PC-9 (cell line): Measurements from ENCODE around the gene SBNO2. TPM values are rescaled to one million over a fixed set of nuclear protein-coding genes. Genes with fewer than 3 reads are reported as not detected.

Experiments
- BruUV-seq: library from RNA; stranded (reverse); fragments of 400-500 nt; replicated peaks from 2 replicates; lab custom pipeline; 2021; lab: Mats Ljungman, UMichigan
- CTCF ChIA-PET: fragments of 300-600 bp; sonication (Branson Sonifier 250); formaldehyde crosslinking; loops from one replicate; lab custom pipeline; 2022; ENCODE audit warnings: antibody characterized with exemption; lab: Charles Lee
- POLR2A ChIA-PET: fragments of 300-600 bp; sonication (Branson Sonifier 250); formaldehyde crosslinking; loops from one replicate; lab custom pipeline; 2022; ENCODE audit warnings: antibody characterized with exemption; ENCODE audit not compliant: unreplicated experiment; lab: Charles Lee
- DNase-seq, 2 experiments: peaks; one replicate each; pipeline versions ENCODE4 v3.0.0 to v3.0.0-alpha.2; 2015 to 2022; ENCODE audit warnings: mixed read lengths in 1 of 2
- H2AFZ ChIP-seq: fragments of 200-600 bp; sonication (generic); 2 replicates; pipeline ENCODE4 v1.8.1; 2017; ENCODE audit warnings: antibody characterized with exemption
- H3F3A ChIP-seq: fragments of 200-600 bp; sonication (generic); 2 replicates; pipeline ENCODE4 v1.8.1; 2017; ENCODE audit warnings: antibody characterized with exemption, mild to moderate bottlenecking, low read depth; ENCODE audit not compliant: insufficient read depth
- H3K27ac ChIP-seq: fragments of 200-600 bp; sonication (generic); 2 replicates; pipeline ENCODE4 v1.6.1; 2016; ENCODE audit warnings: mixed run types
- H3K27me3 ChIP-seq: fragments of 200-600 bp; sonication (generic); 2 replicates; pipeline ENCODE4 v1.6.1; 2016; ENCODE audit warnings: low read depth, mixed run types; ENCODE audit not compliant: insufficient read depth
- H3K36me3 ChIP-seq: fragments of 200-600 bp; sonication (generic); 2 replicates; pipeline ENCODE4 v1.6.1; 2016; ENCODE audit warnings: low read depth, mixed run types
- H3K4me1 ChIP-seq: fragments of 200-600 bp; sonication (generic); replicated peaks from 2 replicates; pipeline ENCODE4 v1.6.1; 2016; ENCODE audit warnings: mixed run types; ENCODE audit not compliant: insufficient read depth
- H3K4me2 ChIP-seq: fragments of 200-600 bp; sonication (generic); 2 replicates; pipeline ENCODE4 v1.6.1; 2017; ENCODE audit warnings: mixed run types
- H3K4me3 ChIP-seq: fragments of 200-600 bp; sonication (generic); 2 replicates; pipeline ENCODE4 v1.6.1; 2016; ENCODE audit warnings: mixed run types
- H3K79me2 ChIP-seq: fragments of 200-600 bp; sonication (generic); 2 replicates; pipeline ENCODE4 v1.6.1; 2017; ENCODE audit warnings: low read depth, mixed run types
- H3K9me2 ChIP-seq: fragments of 200-600 bp; sonication (generic); 2 replicates; pipeline ENCODE4 v1.8.1; 2017; ENCODE audit warnings: mild to moderate bottlenecking; ENCODE audit not compliant: insufficient read depth
- H3K9me3 ChIP-seq: fragments of 200-600 bp; sonication (generic); 2 replicates; pipeline ENCODE4 v1.8.1; 2016; ENCODE audit warnings: low read depth; ENCODE audit not compliant: insufficient read depth
- H4K20me1 ChIP-seq: fragments of 200-600 bp; sonication (generic); 2 replicates; pipeline ENCODE4 v1.8.1; 2017; ENCODE audit not compliant: insufficient read depth
- CTCF ChIP-seq: fragments of 200-600 bp; sonication (generic); conservative IDR thresholded peaks from 2 replicates; pipeline ENCODE4 v1.6.1; 2017; ENCODE audit warnings: mixed run types, antibody characterized with exemption, mild to moderate bottlenecking, moderate library complexity
- EZH2 ChIP-seq: fragments of 200-600 bp; sonication (generic); IDR thresholded peaks from 2 replicates; pipeline ENCODE4 v1.8.0; 2017; ENCODE audit warnings: antibody characterized with exemption, low read depth
- intact Hi-C: fragments of 100-400 bp; cut with micrococcal nuclease; formaldehyde crosslinking; loops from one replicate; pipeline ENCODE4 v1.10.0; 2022; ENCODE audit not compliant: unreplicated experiment
- total RNA-seq: library from RNA; stranded (reverse); gene quantifications from 2 replicates; pipeline ENCODE4 v1.2.3, GENCODE V29; 2021

The SBNO2 gene
- total RNA-seq, 1 experiment from 2014 or later = 82.4 TPM

GRCh38 chr19:1220477-1220930 lies 46.4 kb upstream of the SBNO2 start:
- no peak overlapping the region for H3K27ac ChIP-seq
- no peaks in the 10 kb centered on the region for H3K36me3 ChIP-seq
- peaks cover 16% of the 10 kb centered on the region for H3K4me1 ChIP-seq
- H3K27me3 ChIP-seq = no peaks in the 10 kb centered on the region
- no peak for TF ChIP-seq CTCF
- no peak for TF ChIP-seq EZH2
- ChIA-PET CTCF (no interaction called here), POLR2A (no interaction called here)
- H3K79me2 ChIP-seq = peaks cover 25% of the 10 kb centered on the region
- no TSS peak for BruUV-seq
- H3K4me3 ChIP-seq = no peak overlapping the region
- intact Hi-C loops = no loop called here
- H2AFZ ChIP-seq = no peak overlapping the region
- no peak overlapping the region for H3K4me2 ChIP-seq
- DNase-seq = no peak
- H3K9me3 ChIP-seq = no peaks in the 10 kb centered on the region
- H3F3A ChIP-seq = peaks cover 12% of the 10 kb centered on the region
- peaks cover 25% of the 10 kb centered on the region; the same call in 1 of the 2 replicates for H4K20me1 ChIP-seq
- no peaks in the 10 kb centered on the region for H3K9me2 ChIP-seq

- peaks cover 30% of the 10 kb centered on the region for H3K79me2 ChIP-seq
- no peak for TF ChIP-seq CTCF
- TF ChIP-seq EZH2 = no peak
- no TSS peak for BruUV-seq
- H2AFZ ChIP-seq = no peak overlapping the region
- H4K20me1 ChIP-seq = peaks cover 29% of the 10 kb centered on the region; the same call in 1 of the 2 replicates
- peaks cover 18% of the 10 kb centered on the region for H3F3A ChIP-seq
- no peaks in the 10 kb centered on the region for H3K27me3 ChIP-seq
- no peak overlapping the region for H3K4me2 ChIP-seq
- intact Hi-C loops = no loop called here
- no peak overlapping the region for H3K27ac ChIP-seq
- H3K9me2 ChIP-seq = no peaks in the 10 kb centered on the region
- DNase-seq = no peak
- ChIA-PET POLR2A (no interaction called here), CTCF (no interaction called here)
- H3K4me3 ChIP-seq = no peak overlapping the region
- peaks cover 22% of the 10 kb centered on the region for H3K4me1 ChIP-seq
- H3K9me3 ChIP-seq = no peaks in the 10 kb centered on the region
- no peaks in the 10 kb centered on the region for H3K36me3 ChIP-seq
These were observed 45.9 kb upstream of the SBNO2 start for GRCh38 chr19:1219786-1220476.

- no peaks in the 10 kb centered on the region for H3K9me2 ChIP-seq
- no TSS peak for BruUV-seq
- H2AFZ ChIP-seq = no peak overlapping the region
- DNase-seq = no peak
- ChIA-PET CTCF (no interaction called here), POLR2A (interaction anchor here (0.6 kb wide), 1 partner anchor 124 kb away, joined by 11 read pairs; no protein-coding TSS in a partner anchor)
- H3K4me2 ChIP-seq = no peak overlapping the region
- intact Hi-C loops = no loop called here
- H3K4me1 ChIP-seq = peaks cover 31% of the 10 kb centered on the region
- H3K27ac ChIP-seq = no peak overlapping the region
- H4K20me1 ChIP-seq = peaks cover 29% of the 10 kb centered on the region; the same call in 1 of the 2 replicates
- no peaks in the 10 kb centered on the region for H3K36me3 ChIP-seq
- H3K9me3 ChIP-seq = no peaks in the 10 kb centered on the region
- no peaks in the 10 kb centered on the region for H3K27me3 ChIP-seq
- H3F3A ChIP-seq = peaks cover 21% of the 10 kb centered on the region
- TF ChIP-seq CTCF = no peak
- no peak for TF ChIP-seq EZH2
- peaks cover 40% of the 10 kb centered on the region for H3K79me2 ChIP-seq
- no peak overlapping the region for H3K4me3 ChIP-seq
These were observed 44.9 kb upstream of the SBNO2 start for GRCh38 chr19:1218751-1219567.
